Gastrocnemius medialis (tissue), 4 donors: Measurements from ENCODE around the gene C20orf202.

Experiments used
- CTCF ChIP-seq, 5 experiments: fragments of 450-650 bp in 3 of 5; fragments of 200-600 bp in 2 of 5; sonication (generic) in 2 of 5; IDR thresholded peaks in 4 of 5; conservative IDR thresholded peaks in 1 of 5; 1 replicate in 4 of 5; 2 replicates in 1 of 5; pipeline ENCODE4 v1.5.1; 2016 to 2019; ENCODE audit warnings: antibody characterized with exemption in 5 of 5, mild to moderate bottlenecking in 3 of 5, moderate library complexity in 3 of 5
- POLR2A ChIP-seq, 2 donors: fragments of 450-650 bp; IDR thresholded peaks; one replicate each; pipeline ENCODE4 v1.6.1; 2017; ENCODE audit warnings: antibody characterized with exemption in 2 of 2, mild to moderate bottlenecking in 2 of 2, moderate library complexity in 2 of 2

- no peak for TF ChIP-seq CTCF (IDR thresholded peaks at IDR 0.05 in 4 of 5, conservative IDR thresholded peaks at IDR 0.05 in 1 of 5)
- no peak for TF ChIP-seq POLR2A (IDR thresholded peaks at IDR 0.05)
Measured at GRCh38 chr20:1224205-1224890, 21.1 kb downstream of the C20orf202 start.
